HG02763 (cell line): ENCODE results near the gene GNAS.
"Not testable (repeated sequence)": the region's sequence is repeated elsewhere in the genome, so short reads cannot be mapped to it uniquely, and the experiment has no call there.

Source experiments
- ATAC-seq: cut with Tn5 transposase; IDR thresholded peaks from one replicate; pipeline ENCODE4 v1.9.1; 2021; ENCODE audit warnings: mild to moderate bottlenecking, moderate library complexity; ENCODE audit not compliant: unreplicated experiment

The GNAS gene

GRCh38 chr20:58828136-58828535, 24.4 kb upstream of the GNAS start:
- ATAC-seq = no peak

DNA sequence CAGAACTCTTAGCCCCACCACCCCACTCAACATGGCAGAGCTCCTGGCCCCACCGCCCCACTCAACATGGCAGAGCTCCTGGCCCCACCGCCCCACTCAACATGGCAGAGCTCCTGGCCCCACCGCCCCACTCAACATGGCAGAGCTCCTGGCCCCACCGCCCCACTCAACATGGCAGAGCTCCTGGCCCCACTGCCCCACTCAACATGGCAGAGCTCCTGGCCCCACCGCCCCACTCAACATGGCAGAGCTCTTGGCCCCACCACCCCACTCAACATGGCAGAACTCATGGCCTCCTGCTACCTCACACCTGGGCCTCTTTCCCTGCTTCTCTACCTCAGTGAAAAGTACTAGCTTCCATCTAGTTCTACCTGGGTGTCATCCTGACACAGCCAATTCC, 23.7 kb upstream of the GNAS start:
- ATAC-seq = not testable (repeated sequence)

DNA sequence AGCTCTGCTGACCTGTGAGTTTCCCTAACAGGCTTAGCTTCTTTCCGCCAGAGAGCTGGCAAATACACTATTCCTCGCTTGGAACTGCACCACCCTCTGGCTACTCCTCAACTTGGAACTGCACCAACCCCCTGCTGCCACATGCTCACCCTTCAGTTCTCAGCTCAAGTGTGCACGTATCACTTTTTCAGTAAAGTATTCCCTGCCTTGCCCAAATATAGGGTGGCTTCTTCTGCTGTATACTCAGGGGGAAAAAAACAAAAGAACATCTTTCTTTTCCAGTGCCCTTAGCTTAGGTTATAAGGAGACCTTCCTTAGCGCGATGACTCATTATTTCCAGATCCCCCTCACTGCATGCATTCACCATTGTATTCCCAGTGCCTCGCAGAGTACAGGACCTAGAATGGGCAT, 23.0 kb upstream of the GNAS start:
- no peak for ATAC-seq

- ATAC-seq = no peak
These were observed 20.1 kb upstream of the GNAS start for GRCh38 chr20:58832457-58832856.

DNA sequence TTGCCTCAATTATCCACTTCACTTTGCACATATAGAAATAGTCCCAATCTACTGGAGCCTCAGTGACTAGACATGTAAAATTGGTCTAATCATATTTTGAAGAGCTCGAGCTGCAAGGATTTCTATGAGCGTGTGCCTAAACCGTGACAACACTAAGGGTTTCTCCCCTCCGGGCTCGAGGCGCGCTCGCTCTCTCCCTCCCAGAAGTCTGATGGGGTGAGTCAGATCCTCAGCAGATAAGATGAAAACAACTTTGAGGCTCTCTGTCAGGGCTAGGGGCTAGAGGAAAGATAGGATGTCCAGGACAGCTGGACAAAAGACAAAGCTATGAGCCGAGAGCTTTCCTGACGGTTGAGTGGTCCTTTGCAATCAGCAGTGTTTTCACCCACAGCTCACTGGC, 18.6 kb upstream of the GNAS start:
- no peak for ATAC-seq

DNA sequence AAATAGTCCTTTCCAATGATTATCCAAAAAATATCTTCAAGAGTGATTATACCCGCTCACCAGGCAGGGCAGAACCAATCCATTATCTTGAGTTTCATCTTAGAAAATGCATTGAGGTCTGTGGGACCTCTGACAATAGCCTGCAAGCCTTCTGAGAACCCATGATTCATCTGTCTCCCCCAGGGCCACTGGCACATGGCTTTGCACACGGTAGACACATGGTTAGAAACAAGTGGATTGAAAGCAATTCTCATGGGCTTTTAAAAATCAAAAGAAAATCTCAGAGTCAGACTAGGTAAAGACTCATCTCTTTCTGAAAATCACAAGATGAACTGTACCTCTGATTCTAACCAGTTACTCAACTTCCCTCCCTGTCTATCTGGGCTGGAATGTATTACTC, 17.3 kb upstream of the GNAS start:
- no peak for ATAC-seq

DNA sequence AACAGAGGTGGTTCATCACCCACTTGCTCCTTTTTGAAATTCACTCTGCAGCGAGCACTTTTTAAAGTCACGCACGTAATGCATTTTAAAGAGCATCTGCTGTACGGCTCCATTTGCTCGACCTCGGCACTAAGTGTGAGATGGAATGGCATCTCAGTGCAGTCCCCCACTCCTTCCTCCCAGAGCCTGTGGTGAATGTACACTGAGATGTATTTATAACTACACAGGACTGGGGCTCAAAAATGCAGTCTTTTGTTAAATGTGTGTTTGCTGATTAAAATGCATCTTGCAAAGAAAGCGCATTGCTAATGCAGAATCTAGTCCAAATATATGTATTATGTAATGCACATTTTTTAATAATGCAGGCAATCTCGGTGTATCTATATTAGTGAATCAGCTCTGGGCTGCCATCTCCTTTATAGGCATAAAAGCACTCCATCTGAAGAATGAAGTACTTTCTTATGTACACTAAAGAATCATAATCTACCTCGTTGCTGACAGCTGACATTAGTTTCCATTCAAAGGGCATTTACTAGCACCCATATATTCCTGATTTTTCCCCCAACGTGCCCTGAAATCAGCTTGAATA, 15.8 kb upstream of the GNAS start:
- no peak for ATAC-seq

GRCh38 chr20:58837717-58838116, 14.8 kb upstream of the GNAS start:
- no peak for ATAC-seq

DNA sequence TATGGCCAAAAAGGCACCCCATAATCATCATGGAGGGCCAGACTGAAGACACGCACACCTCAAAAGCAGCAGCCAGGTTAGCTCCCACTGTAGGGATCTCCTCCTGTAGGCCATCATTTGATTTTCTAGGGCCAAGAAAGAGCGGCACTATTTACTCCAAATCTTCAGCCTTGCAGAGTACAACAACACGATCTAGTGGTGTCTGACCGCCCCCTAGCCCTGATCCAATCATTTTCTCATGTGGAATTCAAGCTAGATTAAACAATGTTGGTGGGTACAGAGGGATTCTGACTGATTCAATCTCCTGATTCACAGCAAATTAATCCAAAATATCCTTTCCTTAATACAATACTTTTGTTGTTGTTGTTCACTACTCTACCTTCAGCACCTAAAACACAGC, 14.3 kb upstream of the GNAS start:
- ATAC-seq = no peak

DNA sequence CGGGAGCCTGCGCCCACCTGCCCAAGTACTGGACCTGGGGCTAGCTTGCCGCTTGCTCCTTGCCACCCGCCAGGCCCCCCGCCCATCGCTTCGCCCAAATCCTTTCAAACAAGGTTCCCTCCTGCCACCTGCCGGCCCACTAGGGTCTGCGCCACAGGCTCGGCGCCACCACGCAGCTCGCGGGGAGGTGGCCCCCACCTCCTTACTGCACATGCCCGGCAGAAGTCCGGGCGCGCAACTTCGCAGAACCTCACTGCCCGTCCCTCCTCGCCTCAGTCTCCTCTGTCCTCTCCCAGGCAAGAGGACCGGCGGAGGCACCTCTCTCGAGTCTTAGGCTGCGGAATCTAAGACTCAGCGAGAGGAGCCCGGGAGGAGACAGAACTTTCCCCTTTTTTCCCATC, 13.0 kb upstream of the GNAS start:
- ATAC-seq = no peak

- no peak for ATAC-seq
These were observed 12.3 kb upstream of the GNAS start for GRCh38 chr20:58839991-58840747.

DNA sequence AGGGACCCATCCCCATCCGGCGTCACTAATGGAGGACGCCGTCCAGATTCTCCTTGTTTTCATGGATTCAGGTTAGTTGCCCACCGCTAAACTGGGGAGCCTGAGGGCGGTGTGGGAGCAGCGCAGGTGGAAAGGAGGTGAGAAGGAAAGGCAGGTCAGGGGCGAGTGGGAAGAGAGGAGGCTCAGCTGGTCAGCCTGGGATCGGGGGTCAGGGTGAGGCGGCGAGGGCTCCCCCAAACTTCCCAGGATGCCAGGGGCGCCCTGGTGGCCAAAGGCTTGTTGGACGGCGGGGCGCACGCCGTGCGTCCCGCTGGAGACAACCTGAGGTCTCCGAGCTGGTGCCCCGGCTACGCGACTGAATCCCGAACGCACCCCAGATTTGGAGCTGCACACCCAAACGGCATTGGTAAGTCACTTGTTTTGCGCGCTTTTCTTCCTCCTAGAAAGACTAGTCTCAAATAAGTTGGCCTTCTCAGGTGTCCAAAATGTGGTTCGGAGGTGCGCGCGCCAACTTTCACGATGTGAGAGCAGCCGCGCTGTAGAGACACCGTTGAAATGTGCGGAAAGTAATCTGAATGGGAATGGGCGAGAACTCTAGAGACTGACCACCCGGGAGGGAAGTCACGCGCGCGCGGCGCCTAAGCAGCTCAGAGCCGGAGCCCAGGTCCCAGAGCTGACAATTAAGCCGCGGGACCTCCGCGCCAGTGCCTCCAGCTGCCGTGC, 11.5 kb upstream of the GNAS start:
- ATAC-seq = no peak

DNA sequence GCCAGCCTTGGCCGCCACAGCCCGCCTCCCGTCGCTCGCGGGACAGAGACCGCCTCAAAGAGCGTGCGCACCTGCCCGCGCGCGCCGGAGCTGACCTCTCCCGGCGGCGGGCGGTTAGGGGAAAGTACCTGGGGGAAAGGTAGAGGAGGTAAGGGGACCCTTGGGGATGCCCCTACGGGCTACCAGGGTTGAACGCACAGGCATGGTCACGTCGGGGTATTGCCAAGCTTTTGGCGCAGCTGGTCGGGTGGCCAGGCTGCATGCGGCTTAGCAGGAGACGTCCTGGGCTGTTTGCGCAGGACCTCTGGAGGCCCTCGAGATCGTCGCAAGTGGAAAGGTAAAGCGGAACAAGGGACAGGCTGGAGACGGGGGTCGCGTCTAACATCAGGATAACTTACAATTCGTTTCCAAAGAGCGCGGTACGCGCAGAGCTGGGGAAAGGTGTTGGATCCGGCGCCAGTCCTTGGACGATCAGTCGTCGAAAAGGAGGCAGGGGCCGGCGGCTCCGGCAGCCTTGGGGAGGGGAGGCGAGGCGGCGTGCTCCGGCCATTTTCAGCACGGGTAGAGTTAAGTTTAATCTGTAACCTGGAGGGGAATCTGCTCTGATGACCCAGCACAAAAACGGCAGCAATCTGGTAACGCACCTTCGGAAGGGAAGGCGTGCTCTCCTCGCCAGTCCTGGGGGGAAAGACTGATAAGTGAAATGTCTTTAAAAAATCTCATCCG, 10.8 kb upstream of the GNAS start:
- ATAC-seq = no peak

DNA sequence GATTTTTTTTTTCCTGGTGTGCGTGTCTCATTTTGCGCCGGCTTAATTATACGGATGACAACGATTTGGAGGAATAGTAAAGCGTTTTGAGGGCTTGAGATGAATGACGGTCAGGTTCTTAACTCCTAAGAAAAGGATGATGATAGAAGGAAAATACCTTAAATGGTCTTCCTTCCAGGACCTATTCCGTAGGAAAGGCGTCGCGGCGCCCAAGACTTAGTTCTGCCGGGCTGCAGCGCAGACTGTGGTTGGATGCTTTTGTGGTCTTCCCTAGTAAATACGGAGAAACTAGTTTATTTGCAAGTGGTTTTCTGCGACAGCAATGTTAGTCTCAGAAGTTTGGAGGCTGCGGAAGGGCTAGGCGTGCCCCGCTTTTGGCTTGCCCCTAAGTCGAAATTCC, 10.2 kb upstream of the GNAS start:
- no peak for ATAC-seq

DNA sequence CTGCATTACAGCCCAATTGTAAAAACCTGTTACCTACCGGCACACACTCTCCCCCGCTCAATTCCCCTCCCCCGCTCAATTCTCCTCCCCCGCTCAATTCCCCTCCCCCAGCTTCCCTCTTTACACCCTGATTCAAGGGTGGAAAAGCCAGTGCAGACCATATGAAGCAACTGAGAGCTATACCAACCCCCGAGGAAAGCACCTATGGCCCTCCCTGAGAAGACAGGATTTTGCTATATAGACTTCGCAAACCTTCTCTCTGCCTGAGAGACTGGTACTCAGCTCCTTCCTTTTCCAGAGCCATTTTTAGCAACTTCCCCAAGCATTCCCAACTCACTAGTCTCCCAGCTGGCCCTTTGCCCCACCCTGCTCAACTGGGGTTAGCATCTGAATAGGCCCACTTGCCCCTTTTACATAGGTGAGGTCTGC, 9.4 kb upstream of the GNAS start:
- ATAC-seq = no peak

DNA sequence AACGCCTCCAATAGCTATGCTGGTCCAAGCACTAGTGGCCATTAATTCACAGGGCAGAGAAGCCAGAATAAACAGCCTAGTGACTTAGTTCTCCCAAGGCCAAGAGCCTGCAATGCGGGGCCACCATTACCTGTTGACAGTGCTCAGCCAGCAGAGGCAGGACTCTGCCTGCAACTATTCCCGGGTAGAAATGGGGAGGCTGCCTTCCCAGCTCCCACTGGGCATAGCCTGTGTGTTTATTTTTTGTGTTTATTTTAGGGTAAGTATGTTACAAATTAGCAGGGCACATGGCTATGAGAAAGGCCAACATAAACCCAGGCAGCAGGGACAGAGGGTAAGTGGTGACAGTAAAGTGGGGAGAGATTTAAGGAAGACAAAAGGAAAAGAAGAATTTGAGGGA, 6.8 kb upstream of the GNAS start:
- ATAC-seq = no peak

GRCh38 chr20:58847463-58847862, 5.1 kb upstream of the GNAS start:
- ATAC-seq = no peak

GRCh38 chr20:58850693-58851174, 1.8 kb upstream of the GNAS start, which contains the start of gene GNAS-AS1:
GNAS-AS1 (minus strand) TSS chr20:58850902.
- ATAC-seq = peak; percentile 82

DNA sequence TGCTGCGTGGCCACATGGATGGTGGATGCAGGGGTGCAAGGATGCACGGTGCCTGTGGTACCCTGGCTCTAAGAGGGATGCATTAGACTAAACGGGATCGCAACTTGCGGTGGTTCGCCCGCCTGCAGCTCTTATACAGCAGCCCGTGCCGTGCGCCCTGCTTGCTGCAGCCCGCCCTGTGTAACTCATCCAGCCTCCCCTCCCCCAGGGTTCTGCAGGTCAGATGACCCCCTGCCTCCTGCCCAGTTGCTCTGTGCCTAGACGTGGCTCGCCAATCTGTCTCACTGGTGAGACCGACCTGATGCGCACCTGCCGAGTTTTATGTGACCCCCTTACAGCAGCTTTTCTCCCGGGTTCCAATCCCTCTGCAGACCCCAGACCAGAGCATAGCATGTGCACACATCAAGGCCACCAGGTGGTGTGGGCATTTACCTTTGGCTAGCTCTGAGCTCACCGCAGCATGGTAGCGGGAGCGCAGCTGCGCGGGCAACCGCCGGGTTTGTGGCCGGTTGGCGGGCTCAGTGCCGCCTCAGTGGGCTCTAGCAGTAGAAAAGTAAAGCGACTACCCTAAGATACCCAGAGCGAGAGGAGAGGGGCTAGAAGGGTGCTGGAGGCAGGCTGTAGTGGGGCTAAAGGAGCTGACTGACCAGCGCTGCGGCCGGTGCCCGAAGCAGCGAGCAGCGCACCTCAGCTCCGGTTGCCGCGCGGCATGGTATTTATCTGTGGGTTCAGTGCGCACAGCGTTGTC, 1.1 kb upstream of the GNAS start:
- ATAC-seq = no peak

- no peak for ATAC-seq
These were observed 502 bp upstream of the GNAS start for GRCh38 chr20:58851969-58852458.
